ENCODE data around the gene FZD7. TPM values are rescaled to one million over a fixed set of nuclear protein-coding genes. Genes with fewer than 3 reads are reported as not detected.

Gene FZD7
- total and polyA plus RNA-seq, 9 of the 15 experiments (the other 6 are each of a cell fraction or from before 2014, with no cell fraction given): 0.11 to 2.4 (median 0.69) TPM

DNA sequence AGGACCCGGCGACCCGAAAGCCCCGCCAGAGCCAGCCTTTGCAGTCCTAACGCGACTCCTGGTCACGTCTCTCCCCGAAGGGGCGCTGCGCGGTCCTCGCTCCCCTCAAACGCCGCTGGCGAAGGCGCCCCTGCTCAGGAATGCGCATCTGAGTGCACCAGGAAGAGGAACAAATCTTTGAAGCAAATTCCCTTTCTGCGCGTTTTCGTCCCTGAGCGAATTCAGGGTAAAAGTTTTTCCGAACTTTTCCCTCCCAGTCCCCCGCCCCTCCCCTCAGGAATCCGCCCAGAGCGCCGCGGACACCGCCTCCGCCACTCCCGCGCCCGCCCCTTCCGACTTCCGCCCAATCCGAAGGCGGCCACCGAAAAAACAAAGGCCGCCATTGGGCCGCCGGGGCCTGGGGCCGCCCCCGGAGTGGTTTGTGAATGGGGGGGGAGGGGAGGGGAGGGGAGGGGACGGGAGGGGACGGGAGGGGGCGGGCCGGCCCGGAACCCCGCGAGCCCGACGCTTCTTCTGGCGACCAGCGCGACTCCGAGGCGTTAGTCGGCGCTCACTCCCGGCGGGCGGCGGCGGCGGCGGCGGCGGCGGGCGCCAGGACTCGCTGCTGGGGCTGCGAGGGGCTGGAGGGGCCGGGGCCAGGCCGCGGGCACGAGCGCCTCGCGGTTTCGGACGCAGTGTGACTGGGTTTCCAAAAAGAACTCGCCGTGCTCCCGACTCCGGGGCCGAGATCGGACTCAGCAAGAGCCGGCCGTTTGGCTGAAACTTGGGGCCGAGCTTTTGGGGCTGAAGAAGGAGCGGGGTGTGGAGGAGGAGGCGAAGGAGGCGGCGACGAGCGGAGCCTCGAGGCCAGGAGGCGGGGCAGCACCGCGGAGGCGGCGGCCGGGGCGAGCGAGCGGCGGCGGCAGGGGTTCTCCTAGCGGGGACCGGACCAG, at the start of gene FZD7 (continued):
- TF ChIP-seq, protein P1, sequence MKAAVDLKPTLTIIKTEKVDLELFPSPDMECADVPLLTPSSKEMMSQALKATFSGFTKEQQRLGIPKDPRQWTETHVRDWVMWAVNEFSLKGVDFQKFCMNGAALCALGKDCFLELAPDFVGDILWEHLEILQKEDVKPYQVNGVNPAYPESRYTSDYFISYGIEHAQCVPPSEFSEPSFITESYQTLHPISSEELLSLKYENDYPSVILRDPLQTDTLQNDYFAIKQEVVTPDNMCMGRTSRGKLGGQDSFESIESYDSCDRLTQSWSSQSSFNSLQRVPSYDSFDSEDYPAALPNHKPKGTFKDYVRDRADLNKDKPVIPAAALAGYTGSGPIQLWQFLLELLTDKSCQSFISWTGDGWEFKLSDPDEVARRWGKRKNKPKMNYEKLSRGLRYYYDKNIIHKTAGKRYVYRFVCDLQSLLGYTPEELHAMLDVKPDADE (conservative IDR thresholded peaks at IDR 0.05; ENCODE audit: control insufficient read depth, low read depth, low read length): no peak
- TF ChIP-seq ZBTB43 (CRISPR knock-in tag; IDR thresholded peaks at IDR 0.05) (no peak), ELF4 (CRISPR knock-in tag; IDR thresholded peaks at IDR 0.05) (no peak), ZC3H11A (IDR thresholded peaks at IDR 0.05; ENCODE audit: low read depth, low read length) (no peak), NCOR1 (IDR thresholded peaks at IDR 0.05) (no peak), KLF16 (IDR thresholded peaks at IDR 0.05) (no peak), SRF (CRISPR knock-in tag; IDR thresholded peaks at IDR 0.05) (no peak), OTX1 (CRISPR knock-in tag; IDR thresholded peaks at IDR 0.05) (no peak), ZNF224 (CRISPR knock-in tag; IDR thresholded peaks at IDR 0.05) (no peak), E2F6 (IDR thresholded peaks at IDR 0.05; ENCODE audit: borderline replicate concordance in 1 of 2, extremely low read depth in 1 of 2, insufficient read depth in 1 of 2, insufficient read length in 1 of 2, low read depth in 1 of 2, low read length in 1 of 2, poor library complexity in 1 of 2, severe bottlenecking in 1 of 2) (peak; percentile 14 to 36), EHMT2 (IDR thresholded peaks at IDR 0.05) (no peak), KLF1 (tag; IDR thresholded peaks at IDR 0.05) (no peak), GTF2B (IDR thresholded peaks at IDR 0.05; ENCODE audit: extremely low read depth, insufficient read length) (no peak), ZNF232 (CRISPR knock-in tag; IDR thresholded peaks at IDR 0.05) (no peak), NONO (IDR thresholded peaks at IDR 0.05; ENCODE audit: low read depth in 2 of 2, low read length in 1 of 2) (peak in 1 of 2 experiments; percentile 61; a peak in 1 of 4 replicates), POLR2AphosphoS5 (IDR thresholded peaks at IDR 0.05; ENCODE audit: control insufficient read depth, insufficient read depth, low read depth, low read length) (0 out of 2 replicates have a peak, but pooled peaks have one; percentile 15), USF2 (CRISPR knock-in tag; IDR thresholded peaks at IDR 0.05) (no peak), CHD1 (IDR thresholded peaks at IDR 0.05; ENCODE audit: low read length) (no peak), DMBX1 (CRISPR knock-in tag; IDR thresholded peaks at IDR 0.05; ENCODE audit: borderline replicate concordance) (no peak), ZNF24 (IDR thresholded peaks at IDR 0.05) (no peak)
- TF ChIP-seq, protein P2, sequence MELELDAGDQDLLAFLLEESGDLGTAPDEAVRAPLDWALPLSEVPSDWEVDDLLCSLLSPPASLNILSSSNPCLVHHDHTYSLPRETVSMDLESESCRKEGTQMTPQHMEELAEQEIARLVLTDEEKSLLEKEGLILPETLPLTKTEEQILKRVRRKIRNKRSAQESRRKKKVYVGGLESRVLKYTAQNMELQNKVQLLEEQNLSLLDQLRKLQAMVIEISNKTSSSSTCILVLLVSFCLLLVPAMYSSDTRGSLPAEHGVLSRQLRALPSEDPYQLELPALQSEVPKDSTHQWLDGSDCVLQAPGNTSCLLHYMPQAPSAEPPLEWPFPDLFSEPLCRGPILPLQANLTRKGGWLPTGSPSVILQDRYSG (tag; conservative IDR thresholded peaks at IDR 0.05; ENCODE audit: low read depth): no peak

Measured in K562 (cell line).